A549 (cell line): Measurements from ENCODE around the gene KCNB1.

Source experiments
- CEBPB ChIP-seq, 2 experiments: fragments of >200 bp in 1 of 2; sonication (Bioruptor Twin) in 1 of 2; formaldehyde crosslinking in 1 of 2; IDR thresholded peaks; 2 replicates each; pipeline ENCODE4 v1.6.1; 2012 to 2016
- FOSB ChIP-seq: fragments of 250-450 bp; sonication (Bioruptor Pico); IDR thresholded peaks from 2 replicates; pipeline ENCODE4 v1.5.0; 2020; ENCODE audit warnings: mild to moderate bottlenecking, moderate library complexity
- HDAC2 ChIP-seq: fragments of 200-600 bp; sonication (generic); IDR thresholded peaks from 2 replicates; pipeline ENCODE4 v1.6.1; 2016
- JUNB ChIP-seq: fragments of >200 bp; sonication (Bioruptor Twin); formaldehyde crosslinking; IDR thresholded peaks from 2 replicates; pipeline ENCODE4 v1.6.1; 2016
- MAFK ChIP-seq: fragments of 450-650 bp; IDR thresholded peaks from 2 replicates; pipeline ENCODE4 v1.6.1; 2014; ENCODE audit not compliant: partially characterized antibody
- MYC ChIP-seq: IDR thresholded peaks from 2 replicates; pipeline ENCODE4 v1.6.1; 2012; ENCODE audit warnings: mild to moderate bottlenecking, inconsistent platforms, low read length, improper control_type of control experiment, borderline replicate concordance
- POLR2A ChIP-seq: IDR thresholded peaks from 2 replicates; pipeline ENCODE4 v1.6.1; 2012; ENCODE audit warnings: mild to moderate bottlenecking, low read length
- RAD21 ChIP-seq, 2 experiments: fragments of >200 bp in 1 of 2; sonication (Bioruptor Twin) in 1 of 2; formaldehyde crosslinking in 1 of 2; IDR thresholded peaks in 1 of 2; conservative IDR thresholded peaks in 1 of 2; 2 replicates in 1 of 2; 3 replicates in 1 of 2; pipeline ENCODE4 v1.6.1; 2012 to 2018; ENCODE audit warnings: inconsistent platforms in 1 of 2
- TF ChIP-seq, protein P1 (sequence below): fragments of >200 bp; sonication (Bioruptor Twin); formaldehyde crosslinking; IDR thresholded peaks from 3 replicates; pipeline ENCODE4 v1.5.1; 2016
- TF ChIP-seq, protein P2 (sequence below): fragments of 250-450 bp; sonication (Bioruptor Pico); IDR thresholded peaks from 2 replicates; pipeline ENCODE4 v1.5.0; 2021; ENCODE audit warnings: mild to moderate bottlenecking, moderate library complexity, borderline replicate concordance
- TF ChIP-seq, protein P3 (sequence below): fragments of 450-650 bp; IDR thresholded peaks from 2 replicates; pipeline ENCODE4 v1.6.1; 2014; ENCODE audit warnings: antibody characterized with exemption
- TF ChIP-seq, protein P4 (sequence below): IDR thresholded peaks from 2 replicates; pipeline ENCODE4 v1.6.1; 2012
- TF ChIP-seq, protein P5 (sequence below): IDR thresholded peaks from 2 replicates; pipeline ENCODE4 v1.6.1; 2012

DNA sequence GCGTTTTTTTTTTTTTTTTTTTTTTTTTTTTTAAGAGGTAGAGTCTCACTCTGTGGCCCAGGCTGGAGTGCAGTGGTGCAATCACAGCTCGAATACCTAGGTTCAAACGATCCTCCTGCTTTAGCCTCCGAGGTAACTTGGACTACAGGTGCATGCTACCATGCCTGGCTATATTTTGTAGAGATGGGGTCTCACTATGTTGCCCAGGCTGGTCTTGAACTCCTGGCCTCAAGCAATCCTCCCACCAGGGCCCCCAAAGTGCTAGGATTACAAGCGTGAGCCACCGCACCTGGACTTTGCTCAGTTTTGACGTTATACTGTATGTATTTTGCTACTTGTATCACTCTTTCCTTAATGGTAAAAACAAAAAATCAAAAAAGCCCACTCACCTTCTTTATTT lies 103.1 kb downstream of the KCNB1 start:
- no peak for TF ChIP-seq FOSB (CRISPR knock-in tag)
- TF ChIP-seq, protein P1, sequence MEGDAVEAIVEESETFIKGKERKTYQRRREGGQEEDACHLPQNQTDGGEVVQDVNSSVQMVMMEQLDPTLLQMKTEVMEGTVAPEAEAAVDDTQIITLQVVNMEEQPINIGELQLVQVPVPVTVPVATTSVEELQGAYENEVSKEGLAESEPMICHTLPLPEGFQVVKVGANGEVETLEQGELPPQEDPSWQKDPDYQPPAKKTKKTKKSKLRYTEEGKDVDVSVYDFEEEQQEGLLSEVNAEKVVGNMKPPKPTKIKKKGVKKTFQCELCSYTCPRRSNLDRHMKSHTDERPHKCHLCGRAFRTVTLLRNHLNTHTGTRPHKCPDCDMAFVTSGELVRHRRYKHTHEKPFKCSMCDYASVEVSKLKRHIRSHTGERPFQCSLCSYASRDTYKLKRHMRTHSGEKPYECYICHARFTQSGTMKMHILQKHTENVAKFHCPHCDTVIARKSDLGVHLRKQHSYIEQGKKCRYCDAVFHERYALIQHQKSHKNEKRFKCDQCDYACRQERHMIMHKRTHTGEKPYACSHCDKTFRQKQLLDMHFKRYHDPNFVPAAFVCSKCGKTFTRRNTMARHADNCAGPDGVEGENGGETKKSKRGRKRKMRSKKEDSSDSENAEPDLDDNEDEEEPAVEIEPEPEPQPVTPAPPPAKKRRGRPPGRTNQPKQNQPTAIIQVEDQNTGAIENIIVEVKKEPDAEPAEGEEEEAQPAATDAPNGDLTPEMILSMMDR: no peak
- TF ChIP-seq POLR2A: no peak
- TF ChIP-seq, protein P2, sequence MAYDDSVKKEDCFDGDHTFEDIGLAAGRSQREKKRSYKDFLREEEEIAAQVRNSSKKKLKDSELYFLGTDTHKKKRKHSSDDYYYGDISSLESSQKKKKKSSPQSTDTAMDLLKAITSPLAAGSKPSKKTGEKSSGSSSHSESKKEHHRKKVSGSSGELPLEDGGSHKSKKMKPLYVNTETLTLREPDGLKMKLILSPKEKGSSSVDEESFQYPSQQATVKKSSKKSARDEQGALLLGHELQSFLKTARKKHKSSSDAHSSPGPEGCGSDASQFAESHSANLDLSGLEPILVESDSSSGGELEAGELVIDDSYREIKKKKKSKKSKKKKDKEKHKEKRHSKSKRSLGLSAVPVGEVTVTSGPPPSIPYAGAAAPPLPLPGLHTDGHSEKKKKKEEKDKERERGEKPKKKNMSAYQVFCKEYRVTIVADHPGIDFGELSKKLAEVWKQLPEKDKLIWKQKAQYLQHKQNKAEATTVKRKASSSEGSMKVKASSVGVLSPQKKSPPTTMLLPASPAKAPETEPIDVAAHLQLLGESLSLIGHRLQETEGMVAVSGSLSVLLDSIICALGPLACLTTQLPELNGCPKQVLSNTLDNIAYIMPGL (CRISPR knock-in tag): no peak
- no peak for TF ChIP-seq JUNB
- TF ChIP-seq MYC: no peak
- TF ChIP-seq, protein P3, sequence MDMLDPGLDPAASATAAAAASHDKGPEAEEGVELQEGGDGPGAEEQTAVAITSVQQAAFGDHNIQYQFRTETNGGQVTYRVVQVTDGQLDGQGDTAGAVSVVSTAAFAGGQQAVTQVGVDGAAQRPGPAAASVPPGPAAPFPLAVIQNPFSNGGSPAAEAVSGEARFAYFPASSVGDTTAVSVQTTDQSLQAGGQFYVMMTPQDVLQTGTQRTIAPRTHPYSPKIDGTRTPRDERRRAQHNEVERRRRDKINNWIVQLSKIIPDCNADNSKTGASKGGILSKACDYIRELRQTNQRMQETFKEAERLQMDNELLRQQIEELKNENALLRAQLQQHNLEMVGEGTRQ: no peak
- no peak for TF ChIP-seq MAFK
- TF ChIP-seq, protein P4, sequence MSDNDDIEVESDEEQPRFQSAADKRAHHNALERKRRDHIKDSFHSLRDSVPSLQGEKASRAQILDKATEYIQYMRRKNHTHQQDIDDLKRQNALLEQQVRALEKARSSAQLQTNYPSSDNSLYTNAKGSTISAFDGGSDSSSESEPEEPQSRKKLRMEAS: no peak
- TF ChIP-seq CEBPB (IDR thresholded peaks at IDR 0.05): no peak
- no peak for TF ChIP-seq HDAC2
- no peak for TF ChIP-seq RAD21 (conservative IDR thresholded peaks at IDR 0.05 in 1 of 2, IDR thresholded peaks at IDR 0.05 in 1 of 2)
- TF ChIP-seq, protein P5, sequence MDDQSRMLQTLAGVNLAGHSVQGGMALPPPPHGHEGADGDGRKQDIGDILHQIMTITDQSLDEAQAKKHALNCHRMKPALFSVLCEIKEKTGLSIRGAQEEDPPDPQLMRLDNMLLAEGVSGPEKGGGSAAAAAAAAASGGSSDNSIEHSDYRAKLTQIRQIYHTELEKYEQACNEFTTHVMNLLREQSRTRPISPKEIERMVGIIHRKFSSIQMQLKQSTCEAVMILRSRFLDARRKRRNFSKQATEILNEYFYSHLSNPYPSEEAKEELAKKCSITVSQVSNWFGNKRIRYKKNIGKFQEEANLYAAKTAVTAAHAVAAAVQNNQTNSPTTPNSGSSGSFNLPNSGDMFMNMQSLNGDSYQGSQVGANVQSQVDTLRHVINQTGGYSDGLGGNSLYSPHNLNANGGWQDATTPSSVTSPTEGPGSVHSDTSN: no peak
